ENCODE data around the gene ALDH3B2. TPM values are rescaled to one million over a fixed set of nuclear protein-coding genes. Genes with fewer than 3 reads are reported as not detected.
"Not testable (repeated sequence)": the region's sequence is repeated elsewhere in the genome, so short reads cannot be mapped to it uniquely, and the experiment has no call there.

Gene ALDH3B2
- polyA plus RNA-seq, 1 donor from 2014 or later: not detected

DNA sequence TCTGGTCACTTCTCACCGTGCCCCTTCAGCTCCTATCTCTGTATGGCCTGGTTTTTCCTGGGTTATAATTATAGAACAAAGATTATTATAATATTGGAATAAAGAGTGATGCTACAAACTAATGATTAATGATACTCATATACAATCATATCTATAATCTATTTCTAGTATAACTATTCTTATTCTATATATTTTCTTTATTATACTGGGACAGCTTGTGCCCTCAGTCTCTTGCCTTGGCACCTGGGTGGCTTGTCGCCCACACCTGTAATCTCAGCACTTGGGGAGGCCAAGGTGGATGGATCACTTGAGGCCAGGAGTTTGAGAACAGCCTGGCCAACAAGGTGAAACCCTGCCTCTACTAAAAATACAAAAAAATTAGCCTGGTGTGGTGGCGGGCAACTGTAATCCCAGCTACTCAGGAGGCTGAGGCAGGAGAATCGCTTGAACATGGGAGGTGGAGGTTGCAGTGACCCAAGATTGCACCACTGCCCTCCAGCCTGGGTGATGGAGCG, 14.7 kb downstream of the ALDH3B2 start:
- not testable (repeated sequence) for H3K27ac Mint-ChIP-seq, H3K4me3 Mint-ChIP-seq

DNA sequence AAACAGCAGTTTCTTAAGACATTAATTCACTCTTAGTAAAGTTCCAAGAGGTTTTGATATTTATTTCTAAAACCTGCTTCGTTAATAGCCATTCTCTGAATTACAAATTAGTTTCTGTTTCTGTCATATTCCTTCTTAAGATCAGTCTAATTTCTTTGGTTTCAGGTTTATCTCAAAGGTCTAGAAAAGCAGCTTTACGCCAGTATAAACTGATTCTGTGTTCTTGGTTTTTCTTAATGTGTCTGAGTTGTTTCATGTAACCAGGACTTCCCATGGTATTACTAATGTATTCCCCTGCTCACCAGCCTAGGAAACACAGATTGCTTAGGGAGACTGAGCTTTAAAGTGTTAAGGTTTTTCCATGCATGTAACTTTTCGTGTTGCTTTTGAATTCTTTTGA, 17.1 kb downstream of the ALDH3B2 start:
- H3K9me3 Mint-ChIP-seq: peaks cover 0 to 7% (median 0%) of the 10 kb centered on the region in 3 donors
- no peaks in the 10 kb centered on the region for H3K36me3 Mint-ChIP-seq
- H3K4me3 Mint-ChIP-seq: no peak overlapping the region
- H3K4me1 Mint-ChIP-seq: peaks cover 3 to 7% (median 5%) of the 10 kb centered on the region in 3 donors
- H3K27me3 Mint-ChIP-seq: peaks cover 5% of the 10 kb centered on the region
- no peak overlapping the region for H3K27ac Mint-ChIP-seq

More for the DNA sequence above, 14.7 kb downstream of the ALDH3B2 start:
- H3K36me3 Mint-ChIP-seq, H3K9me3 Mint-ChIP-seq, H3K4me1 Mint-ChIP-seq, H3K27me3 Mint-ChIP-seq: not testable (repeated sequence)

DNA sequence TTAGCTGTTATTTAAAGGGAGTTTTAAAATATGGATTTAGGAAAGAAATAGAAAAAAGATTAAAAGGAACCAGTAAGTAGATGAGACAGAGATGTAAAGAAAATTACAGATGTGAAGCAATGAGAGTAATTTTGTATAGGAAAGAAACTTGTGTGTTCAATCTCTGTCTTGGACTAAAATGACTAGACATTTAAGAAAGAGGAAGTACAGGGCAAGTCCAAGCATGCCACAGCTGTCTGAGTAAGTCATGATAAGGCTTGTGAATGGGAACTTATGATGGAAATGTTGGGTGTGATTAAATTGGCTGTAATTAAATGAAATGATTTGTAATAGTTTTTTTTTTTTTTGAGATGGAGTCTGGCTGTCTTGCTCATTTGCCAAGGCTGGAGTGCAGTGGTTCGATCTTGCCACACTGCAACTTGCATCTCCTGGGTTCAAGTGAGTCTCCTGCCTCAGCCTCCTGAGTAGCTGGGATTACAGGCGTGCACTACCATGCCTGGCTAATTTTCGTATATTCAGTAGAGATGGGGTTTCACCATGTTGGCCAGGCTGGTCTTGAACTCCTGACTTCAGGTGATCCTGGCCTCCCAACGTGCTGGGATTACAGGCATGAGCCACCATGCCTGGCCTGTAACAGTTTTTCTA, 18.0 kb downstream of the ALDH3B2 start:
- peaks cover 0 to 7% (median 0%) of the 10 kb centered on the region in 3 donors for H3K9me3 Mint-ChIP-seq
- peaks cover 3 to 7% (median 5%) of the 10 kb centered on the region in 3 donors for H3K4me1 Mint-ChIP-seq
- peaks cover 4% of the 10 kb centered on the region for H3K27me3 Mint-ChIP-seq
- H3K27ac Mint-ChIP-seq: no peak overlapping the region
- no peaks in the 10 kb centered on the region for H3K36me3 Mint-ChIP-seq
- peak overlapping the region in 1 of 4 donors; percentile 3 for H3K4me3 Mint-ChIP-seq

DNA sequence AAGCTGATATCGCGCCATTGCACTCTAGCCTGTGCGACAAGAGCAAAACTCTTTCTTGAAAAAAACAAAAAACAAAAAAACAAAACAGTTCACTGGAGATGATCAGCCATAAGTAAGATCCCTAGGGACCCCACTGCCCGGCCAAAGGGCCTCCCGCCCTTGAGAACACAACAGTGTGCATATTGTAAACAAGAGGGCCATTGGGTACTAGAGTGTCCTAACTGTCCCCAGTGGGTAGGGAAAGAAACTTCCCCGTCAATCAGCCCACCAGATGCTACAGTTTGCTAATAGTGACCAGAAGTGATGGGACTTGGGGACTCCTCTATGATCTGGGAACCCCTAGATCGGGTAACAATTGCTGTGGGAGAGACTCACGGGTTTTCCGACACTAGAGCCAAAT, 20.2 kb downstream of the ALDH3B2 start:
- Mint-ChIP-seq H3K4me1 (peaks cover 16 to 21% (median 17%) of the 10 kb centered on the region in 3 donors), H3K36me3 (no peaks in the 10 kb centered on the region), H3K4me3 (no peak overlapping the region), H3K27ac (no peak overlapping the region), H3K9me3 (peaks cover 0 to 7% (median 0%) of the 10 kb centered on the region in 3 donors), H3K27me3 (peaks cover 1% of the 10 kb centered on the region)

DNA sequence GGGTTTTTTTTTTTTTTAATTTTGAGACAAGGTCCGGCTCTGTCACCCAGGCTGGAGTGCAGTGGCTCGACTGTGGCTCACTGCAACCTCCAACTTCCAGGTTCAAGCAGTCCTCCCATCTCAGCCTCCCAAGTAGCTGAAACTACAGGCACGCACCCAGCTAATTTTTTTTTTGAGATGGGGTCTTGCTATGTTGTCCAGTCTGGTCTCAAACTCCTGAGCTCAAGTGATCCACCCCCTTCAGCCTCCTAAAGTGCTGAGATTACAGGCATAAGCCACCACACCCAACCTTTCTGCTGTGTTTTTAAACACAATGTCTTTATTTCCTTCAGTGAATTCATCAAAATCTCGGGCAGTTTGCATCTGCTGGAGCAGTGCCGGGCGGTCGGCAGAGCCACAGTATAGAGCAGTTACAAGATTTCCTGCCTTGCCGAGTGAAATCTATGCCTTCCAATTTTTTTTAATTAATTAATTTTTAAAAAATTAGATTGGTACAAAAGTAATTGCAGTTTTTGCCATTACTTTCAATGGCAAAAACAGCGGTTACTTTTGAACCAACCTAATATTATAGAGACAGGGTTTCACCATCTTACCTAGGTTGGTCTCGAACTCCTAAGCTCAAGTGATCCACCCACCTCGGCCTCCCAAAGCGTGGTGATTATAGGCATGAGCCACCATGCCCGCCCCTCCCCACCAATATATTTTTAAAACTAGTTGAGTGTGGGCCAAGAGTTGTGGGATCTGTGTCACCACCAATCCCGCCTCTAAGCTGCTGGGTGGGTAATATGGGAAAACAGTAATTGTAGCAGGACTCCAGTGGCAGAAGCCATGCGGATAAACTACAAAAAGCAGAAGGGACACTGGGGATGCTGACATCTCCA, 21.2 kb downstream of the ALDH3B2 start:
- Mint-ChIP-seq H3K27me3 (no peaks in the 10 kb centered on the region), H3K36me3 (no peaks in the 10 kb centered on the region), H3K4me3 (peak overlapping the region in 1 of 4 donors; percentile 52), H3K4me1 (peaks cover 17 to 26% (median 19%) of the 10 kb centered on the region in 3 donors), H3K27ac (peak overlapping the region in 1 of 3 donors; percentile 35), H3K9me3 (peaks cover 0 to 7% (median 0%) of the 10 kb centered on the region in 3 donors)

DNA sequence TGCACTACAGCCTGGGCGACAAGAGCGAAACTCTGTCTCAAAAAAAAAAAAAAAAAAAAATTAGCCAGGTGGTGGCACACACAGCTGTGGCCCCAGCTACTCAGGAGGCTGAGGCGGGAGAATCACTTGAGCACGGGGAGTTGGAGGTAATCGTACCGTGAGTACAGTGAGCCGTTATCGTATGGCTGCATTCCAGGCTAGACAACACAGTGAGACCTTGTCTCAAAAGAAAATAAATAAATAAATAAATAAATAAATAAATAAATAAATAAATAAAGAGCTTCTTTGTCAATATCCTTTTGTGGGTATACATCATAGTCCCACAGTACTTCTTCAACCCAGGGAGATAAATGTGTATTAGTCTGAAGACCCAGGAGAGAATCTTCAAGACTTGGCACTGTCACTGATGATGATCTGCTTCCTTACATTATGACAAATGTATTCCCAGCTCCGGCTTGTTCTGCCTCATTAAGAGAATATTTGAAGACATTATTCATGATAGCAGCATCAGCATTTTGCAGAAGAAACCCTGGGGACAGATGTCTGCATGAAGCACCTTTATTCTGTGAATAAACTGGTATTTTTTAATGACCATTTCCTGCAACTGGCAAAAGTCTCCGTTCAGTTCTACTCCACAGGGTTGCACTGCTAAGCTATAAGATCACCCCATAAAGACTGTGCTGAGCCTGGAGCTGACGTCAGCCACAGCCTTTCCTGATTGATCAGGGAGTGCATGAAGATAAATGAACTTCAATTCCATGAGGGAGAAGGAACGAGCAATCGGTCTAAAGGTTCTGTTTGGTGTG, 22.2 kb downstream of the ALDH3B2 start:
- H3K4me1 Mint-ChIP-seq: peaks cover 24 to 33% (median 25%) of the 10 kb centered on the region in 3 donors
- H3K9me3 Mint-ChIP-seq: peaks cover 0 to 4% (median 0%) of the 10 kb centered on the region in 3 donors
- no peaks in the 10 kb centered on the region for H3K27me3 Mint-ChIP-seq
- H3K27ac Mint-ChIP-seq: peak overlapping the region in 1 of 3 donors; percentile 76
- peak overlapping the region in 2 of 4 donors; percentile 14 to 52 for H3K4me3 Mint-ChIP-seq
- H3K36me3 Mint-ChIP-seq: no peaks in the 10 kb centered on the region

DNA sequence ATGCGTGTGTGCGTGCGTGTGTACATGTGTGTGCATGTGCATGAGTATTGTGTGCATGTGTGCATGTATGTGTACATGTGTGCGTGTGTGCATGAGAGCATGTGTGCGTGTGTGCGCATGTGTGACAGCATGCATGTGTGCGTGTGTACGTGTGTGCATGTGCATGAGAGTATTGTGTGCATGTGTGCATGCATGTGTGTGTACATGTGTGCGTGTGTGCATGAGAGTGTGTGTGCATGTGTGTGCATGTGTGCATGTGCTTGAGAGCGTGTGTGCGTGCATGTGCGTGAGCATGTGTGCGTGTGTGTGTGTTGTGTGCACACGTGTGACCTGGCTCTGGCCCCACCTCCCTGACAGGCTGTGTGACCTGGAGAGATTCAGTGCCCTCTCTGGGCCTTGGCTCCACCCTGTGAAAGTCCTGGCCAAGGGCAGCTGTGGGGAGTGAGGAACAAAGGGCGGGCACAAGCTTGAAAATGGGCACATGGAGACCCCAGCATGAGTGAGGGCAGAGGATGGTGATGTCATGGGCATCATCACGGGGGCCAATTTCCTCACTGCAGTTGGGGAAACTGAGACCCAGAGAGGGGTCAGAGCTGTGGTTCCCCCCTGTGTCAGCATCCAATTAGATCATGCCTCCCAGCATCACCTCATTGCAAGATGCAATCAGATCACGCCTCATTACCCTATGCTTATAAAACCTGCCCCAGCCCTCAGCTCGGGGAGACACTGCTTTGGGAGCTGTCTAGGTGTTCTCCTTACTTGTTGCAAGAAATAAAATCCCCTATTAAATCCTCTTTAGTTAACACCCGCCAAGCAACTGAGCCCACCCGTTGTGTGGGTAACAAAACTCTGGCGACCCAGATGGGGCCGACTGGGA, 24.6 kb downstream of the ALDH3B2 start:
- no peaks in the 10 kb centered on the region for H3K9me3 Mint-ChIP-seq
- peaks cover 36 to 44% (median 39%) of the 10 kb centered on the region in 3 donors for H3K4me1 Mint-ChIP-seq
- H3K27ac Mint-ChIP-seq: peak overlapping the region; percentile 64 to 92 (median 71)
- H3K4me3 Mint-ChIP-seq: peak overlapping the region; percentile 88 to 98 (median 92)
- peaks cover 1% of the 10 kb centered on the region for H3K36me3 Mint-ChIP-seq
- H3K27me3 Mint-ChIP-seq: peaks cover 3% of the 10 kb centered on the region

DNA sequence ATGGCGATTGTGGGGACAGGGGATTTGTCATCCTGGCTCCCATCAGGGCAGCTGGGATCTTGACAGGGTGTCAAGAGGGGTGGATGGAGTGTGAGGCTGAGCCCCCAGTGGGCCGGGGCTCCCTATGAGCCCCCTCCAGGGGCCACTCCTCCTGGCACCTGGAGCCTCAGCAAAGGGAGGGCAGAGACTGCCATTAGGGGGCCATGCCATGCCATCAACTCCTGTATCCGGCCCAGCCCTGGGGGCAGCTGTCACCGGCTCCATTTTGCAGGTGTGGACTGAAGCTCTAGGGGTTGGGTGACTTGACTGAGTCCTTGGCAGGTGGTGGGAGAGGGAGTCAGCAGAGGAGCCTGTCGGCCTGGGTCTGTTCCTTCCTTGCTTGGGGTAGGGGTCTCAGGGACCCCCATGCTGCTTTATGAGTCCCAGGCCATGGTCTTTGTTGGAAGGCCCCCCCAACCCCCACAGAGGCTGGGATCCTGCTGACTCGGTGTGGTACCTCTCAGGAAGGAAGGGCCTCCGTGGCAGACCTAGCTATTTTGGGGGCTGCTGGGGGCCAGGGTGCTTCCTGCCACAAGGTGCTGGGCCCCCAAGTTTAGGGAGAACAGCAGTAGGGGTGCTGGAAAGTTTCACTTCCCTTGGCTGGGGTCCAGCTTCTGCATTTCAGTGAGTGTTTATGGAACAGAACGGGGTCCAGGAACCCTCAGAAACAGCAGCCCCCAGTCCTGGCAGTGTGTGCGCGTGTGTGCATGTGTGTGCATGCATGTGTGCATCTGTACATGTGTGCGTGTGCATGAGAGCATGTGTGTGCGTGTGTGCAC, 25.4 kb downstream of the ALDH3B2 start:
- Mint-ChIP-seq H3K4me1 (peaks cover 39 to 46% (median 44%) of the 10 kb centered on the region in 3 donors), H3K4me3 (peak overlapping the region; percentile 88 to 98 (median 92)), H3K27ac (peak overlapping the region in 2 of 3 donors; percentile 60 to 64), H3K27me3 (peaks cover 5% of the 10 kb centered on the region), H3K9me3 (peaks cover 0 to under 1% (median 0%) of the 10 kb centered on the region in 3 donors), H3K36me3 (peaks cover 1% of the 10 kb centered on the region)

DNA sequence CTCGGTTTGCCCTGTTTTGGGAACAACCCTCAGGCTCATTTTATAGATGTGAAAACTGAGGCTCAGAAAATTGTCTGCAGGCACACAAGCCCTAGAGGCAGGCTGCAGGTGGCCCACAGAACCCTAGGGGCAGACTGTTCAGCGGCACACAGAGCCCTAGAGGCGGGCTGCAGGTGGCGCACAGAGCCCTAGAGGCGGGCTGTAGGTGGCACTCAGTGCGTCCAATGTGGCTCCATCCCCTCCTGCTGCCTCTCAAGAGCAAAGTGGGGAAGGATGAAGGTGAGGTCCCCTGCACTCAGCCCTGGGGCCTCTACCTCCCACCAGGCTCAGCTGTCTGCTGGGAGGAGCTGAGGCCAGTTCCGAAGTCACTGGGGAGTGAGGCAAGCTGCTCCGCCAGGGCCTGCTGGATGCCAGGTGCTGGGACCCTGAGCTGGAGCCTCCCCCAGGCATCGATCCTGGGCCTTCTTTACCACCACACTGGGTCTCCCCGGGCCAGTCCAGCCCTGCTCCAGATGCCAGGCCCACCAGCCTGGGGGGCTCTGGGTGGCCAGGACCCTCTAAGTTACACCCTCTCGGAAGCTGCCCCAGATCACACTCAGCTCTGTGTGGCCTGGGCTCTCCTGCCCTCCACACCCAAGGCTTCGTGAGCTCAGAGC, 26.2 kb downstream of the ALDH3B2 start:
- peak overlapping the region; percentile 31 to 78 (median 31) for H3K27ac Mint-ChIP-seq
- H3K9me3 Mint-ChIP-seq: peaks cover 0 to 2% (median 0%) of the 10 kb centered on the region in 3 donors
- peaks cover 6% of the 10 kb centered on the region for H3K27me3 Mint-ChIP-seq
- peaks cover 39 to 47% (median 44%) of the 10 kb centered on the region in 3 donors for H3K4me1 Mint-ChIP-seq
- peaks cover 1% of the 10 kb centered on the region for H3K36me3 Mint-ChIP-seq
- peak overlapping the region; percentile 13 to 98 (median 78) for H3K4me3 Mint-ChIP-seq

DNA sequence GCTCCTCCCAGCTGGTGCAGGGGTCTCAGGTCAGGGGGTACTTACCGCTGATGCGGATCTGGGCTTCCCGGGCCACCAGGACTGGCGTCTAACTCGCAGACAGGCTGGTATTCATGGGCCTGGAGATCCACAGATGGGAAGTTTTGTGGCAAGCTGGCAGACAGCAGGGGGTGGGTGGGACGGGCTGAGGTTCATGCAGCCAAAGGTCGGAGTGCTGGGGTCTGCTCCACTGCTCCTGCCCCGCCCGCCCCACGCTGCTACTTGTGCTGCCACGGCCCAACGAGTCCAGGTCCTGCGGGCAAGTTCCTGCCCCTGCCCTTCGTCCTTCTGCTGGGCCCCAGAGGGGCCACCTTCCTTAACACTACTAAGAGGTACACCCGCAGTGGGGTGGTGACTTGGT, 27.0 kb downstream of the ALDH3B2 start:
- H3K36me3 Mint-ChIP-seq: peaks cover 1% of the 10 kb centered on the region
- peak overlapping the region in 3 of 4 donors; percentile 63 to 94 (median 84) for H3K4me3 Mint-ChIP-seq
- peaks cover 9% of the 10 kb centered on the region for H3K27me3 Mint-ChIP-seq
- H3K27ac Mint-ChIP-seq: peak overlapping the region in 2 of 3 donors; percentile 31 to 78
- peaks cover 0 to 2% (median 0%) of the 10 kb centered on the region in 3 donors for H3K9me3 Mint-ChIP-seq
- H3K4me1 Mint-ChIP-seq: peaks cover 39 to 47% (median 44%) of the 10 kb centered on the region in 3 donors

DNA sequence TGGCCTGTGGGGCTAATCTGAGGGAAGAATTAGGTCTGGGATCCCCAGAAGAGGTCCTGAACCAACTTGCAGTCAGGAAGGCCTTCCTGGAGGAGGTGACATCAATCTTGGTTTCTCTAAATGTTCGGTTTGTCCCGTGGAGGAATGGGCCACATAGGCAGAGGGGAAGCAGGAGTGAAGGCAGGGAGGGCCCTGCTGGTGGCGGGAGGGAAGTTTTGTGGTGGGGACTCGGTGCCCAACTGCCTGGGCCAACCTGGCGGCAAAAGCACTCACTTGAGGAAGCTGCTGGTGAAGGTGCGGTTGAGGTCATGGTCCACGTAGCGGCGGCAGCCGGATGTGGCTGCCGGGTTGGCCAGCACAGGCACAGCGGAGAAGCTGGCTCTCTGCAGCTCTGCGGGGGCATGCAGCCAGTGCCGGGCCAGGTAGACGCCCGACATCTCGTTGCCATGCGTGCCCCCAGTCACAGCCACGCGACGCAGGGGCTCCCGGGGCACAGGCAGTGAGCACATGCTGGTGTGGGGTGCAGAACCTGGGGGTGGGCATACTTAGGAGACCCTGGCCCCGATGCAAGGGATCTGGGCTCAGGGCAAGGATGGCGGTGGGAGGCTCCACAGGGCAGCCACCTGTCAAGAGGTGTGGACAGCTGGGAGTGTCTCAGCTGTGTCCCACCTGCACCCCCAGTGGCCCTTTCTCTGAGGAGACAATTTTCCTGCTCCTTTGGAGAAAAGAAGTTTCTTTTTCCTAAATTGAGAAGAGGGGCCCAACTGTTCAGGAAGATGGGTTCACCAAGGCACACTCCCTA, 27.7 kb downstream of the ALDH3B2 start:
- H3K27me3 Mint-ChIP-seq: peaks cover 10% of the 10 kb centered on the region
- H3K27ac Mint-ChIP-seq: peak overlapping the region; percentile 61 to 93 (median 80)
- H3K4me3 Mint-ChIP-seq: peak overlapping the region; percentile 9 to 91 (median 74)
- peaks cover 39 to 47% (median 44%) of the 10 kb centered on the region in 3 donors for H3K4me1 Mint-ChIP-seq
- H3K9me3 Mint-ChIP-seq: peaks cover 0 to 4% (median 0%) of the 10 kb centered on the region in 3 donors
- peaks cover 1% of the 10 kb centered on the region for H3K36me3 Mint-ChIP-seq
